GM21526 (cell line): ENCODE data around the gene PFKL.

Experiments used
- ATAC-seq: cut with Tn5 transposase; IDR thresholded peaks from one replicate; pipeline ENCODE4 v1.9.1; 2021; ENCODE audit warnings: moderate library complexity; ENCODE audit not compliant: unreplicated experiment, low FRiP score

The PFKL gene

DNA sequence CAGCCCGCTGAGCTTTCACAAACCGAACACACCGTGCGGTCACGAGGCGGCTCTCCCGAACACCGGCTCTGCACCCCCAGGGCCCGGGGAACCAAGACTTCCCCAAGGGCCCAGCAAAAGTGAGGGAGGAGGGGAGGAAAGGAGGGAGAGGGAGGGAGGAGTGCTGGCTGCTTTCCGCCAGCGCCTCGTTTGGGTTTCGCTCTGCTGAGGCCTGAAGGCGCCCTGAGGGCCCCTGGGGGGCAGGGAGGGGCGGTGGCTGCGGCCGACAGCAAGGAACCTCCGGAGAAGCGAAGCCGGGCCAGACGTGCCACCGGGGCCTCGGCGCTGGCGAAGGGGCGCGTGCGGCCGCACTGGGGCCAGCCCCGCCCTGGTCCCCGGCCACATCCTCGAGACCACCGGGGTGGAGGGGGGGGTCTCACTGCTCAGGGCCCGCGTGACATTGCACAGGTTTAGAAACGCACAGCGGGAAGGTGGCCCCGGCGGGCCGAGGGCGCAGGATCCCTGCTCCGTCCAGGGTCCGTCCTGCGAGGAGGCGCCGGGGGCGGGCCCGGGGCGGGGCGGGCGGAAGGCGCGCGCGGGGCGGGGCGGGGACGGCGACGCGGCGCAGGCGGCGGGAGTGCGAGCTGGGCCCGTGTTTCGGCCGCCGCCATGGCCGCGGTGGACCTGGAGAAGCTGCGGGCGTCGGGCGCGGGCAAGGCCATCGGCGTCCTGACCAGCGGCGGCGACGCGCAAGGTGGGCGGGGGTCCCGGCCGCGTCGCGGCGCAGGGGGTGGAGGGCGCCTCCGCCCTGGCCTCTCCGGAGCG, at the start of gene PFKL:
Gene PFKL (plus strand): TSS at position 596 of the 804 bp plus-strand sequence. CDS start 53 bp downstream, at position 649.
- ATAC-seq: no peak

DNA sequence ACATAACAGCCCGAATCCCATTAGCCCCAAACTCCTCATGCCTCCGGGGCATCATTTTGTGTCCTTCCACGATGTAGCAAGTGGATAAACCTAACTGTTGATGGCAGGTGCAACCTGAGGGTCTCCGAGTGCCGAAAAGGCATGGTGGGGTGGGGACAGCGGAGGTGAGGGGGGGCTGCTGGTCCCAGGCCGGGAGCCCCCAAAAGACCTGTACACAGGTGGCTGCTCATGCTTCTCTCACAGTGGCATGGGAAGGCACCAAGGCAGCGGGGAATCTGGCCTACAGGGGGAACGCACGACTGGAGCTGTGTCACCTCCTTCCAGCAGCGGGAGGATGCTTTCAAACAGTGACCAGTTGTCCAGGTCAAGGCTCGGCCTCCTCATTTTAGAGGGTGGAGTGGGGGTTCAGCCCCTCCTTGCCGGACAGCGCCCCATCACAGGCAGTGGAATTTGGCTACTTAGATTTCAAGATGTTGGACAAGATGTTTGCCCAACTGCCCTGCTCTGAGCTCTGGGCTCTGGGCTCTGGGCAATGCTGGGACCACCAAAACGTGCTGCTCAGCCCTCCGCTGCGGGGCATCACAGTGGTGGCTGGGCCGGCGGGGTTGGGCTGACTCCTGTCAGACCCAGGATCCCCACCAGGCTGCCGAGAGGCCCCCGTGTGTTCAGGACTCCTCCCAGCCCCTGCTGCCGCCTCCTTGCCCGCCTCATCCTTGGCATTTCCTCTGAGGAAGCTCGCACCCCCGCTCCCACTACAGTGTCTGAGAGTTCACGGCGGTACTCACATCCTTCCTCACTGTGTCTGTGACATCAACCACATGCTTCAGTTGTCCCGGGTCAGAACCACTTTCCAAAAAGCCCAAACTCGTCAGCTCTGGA, 45.8 kb upstream of the PFKL start:
- ATAC-seq: no peak

DNA sequence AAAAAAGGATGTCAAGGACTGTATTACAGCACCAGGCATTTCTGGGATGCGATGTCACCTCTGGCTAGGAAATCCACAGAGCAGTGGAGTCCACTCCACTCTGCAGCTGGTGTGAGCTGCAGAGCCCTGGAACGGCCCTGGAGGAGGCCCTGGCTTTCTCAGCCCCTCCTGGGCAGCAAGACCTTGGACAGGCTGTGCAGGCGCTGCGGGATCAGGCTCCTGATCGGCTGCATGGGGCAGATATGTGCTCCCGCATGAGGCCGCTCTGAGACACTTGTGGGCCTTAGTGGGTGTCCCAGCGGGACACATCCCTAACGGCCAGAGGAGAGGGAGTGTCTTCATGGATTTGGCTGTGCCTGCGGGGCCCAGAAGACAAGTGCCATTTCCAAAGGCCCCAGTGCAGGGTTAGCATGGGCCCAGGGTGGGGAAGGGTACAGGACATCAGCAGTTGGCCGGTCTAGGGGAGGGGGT, 44.3 kb upstream of the PFKL start:
- ATAC-seq: no peak

DNA sequence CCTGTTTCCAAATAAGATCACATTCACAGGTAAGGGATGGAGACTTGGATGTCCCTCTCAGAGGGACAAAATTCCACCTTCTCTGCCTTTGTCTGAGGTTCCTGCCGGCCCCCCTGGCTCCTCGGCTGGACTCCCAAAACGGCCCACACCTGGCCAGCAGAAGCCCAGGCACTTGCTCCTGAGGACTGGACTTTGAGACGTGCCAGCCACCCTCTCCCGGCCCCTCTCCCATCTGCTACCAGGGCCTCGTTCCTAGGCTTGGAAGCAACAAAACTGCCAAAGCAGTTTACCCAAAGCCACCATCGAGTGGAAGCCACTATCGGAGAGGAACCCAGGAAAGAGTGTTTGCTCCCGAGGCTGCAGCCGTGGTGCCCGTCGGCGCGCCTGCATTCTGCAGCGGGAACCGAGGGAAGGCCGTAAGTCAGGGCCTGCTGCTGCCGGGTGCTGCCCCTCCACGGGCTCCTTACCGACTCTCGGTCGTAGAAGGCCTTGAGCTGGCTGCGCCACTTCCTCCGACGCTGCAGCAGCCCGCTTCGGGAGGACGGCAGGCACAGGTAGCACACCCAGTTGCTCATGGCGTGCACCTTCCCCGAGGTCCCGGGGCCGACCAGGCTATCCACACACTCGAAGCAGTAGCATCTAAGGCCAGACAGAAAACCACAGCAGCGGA, 41.7 kb upstream of the PFKL start:
- no peak for ATAC-seq

DNA sequence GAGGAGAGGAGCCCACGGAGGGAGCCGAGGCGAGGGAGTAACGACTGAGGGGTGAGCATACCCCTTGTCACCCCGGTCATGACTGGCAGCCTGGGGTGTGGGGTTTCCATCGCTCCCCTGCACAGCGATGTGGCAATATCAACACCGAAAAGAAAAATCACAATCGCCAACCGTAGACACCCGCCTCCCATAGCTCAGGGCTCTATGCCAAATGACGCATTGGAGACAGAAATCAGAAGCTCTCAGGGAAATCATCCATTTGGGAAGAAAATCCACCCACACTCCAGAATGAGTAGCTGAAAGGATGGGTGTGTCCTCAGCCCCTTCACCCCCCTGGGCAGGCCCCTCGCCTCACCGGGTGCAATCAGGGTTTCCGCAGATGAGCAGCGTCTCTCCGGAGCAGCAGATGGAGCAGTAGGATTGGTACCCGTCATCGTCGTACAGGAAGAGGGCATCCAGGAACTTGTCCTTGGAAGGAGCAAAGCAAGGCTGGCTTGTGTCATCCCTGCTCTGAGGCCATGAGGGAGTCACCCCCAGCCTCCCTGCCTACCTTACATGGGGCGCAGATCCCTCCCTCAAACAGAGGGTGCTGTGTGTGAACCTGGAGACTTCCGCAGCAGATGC, 40.7 kb upstream of the PFKL start:
- ATAC-seq: no peak

DNA sequence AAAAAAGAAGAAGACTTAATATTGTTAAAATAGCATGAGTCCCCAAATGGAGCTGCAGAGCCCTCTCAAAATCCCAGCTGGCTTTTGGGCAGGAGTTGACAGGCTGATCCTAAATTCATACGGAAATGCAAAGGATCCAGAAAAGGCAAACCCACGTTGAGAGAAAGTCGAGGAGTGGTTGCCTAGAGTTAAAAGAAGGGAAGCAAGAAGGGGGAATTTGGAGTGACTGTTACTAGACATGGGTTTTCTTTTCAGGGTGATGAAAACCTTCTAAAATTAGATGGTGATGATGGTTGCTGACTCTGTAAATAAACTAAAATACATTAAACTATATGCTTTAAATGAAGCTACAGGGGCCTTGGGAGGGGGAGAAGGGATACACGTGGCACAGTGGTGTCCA, 39.8 kb upstream of the PFKL start:
- ATAC-seq: no peak

- no peak for ATAC-seq
Observed at GRCh38 chr21:44260791-44261631, 38.8 kb upstream of the PFKL start.

DNA sequence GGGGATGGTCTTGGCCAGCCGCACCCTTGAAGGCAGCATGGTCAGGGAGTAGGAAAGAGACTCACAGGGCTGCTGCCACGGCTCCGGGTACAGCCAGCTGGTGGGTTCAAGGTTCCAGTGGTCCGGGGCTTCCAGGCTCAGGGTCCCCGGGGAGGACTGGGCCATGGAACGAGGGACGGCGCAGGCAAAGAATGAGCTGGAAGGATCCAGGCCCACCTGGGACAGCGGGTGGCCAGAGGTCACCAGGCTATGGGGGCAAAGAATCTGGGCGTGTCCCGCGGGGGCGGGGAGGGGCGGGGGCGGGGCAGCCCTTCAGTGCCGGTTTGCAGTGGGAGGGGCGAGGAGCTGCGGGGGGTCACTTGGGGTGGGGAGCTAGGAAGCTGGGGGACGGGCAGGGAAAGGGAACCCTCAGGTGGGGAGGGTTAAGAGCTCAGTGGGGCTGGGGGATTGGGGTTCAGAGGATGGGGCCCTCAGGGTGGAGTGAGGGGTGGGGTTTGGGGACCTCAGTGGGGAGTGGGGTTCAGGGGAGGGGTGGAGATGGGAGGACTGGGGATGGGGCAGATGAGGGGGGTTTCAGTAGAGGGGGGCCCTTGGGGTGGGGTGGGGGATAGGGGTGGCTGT, 38.1 kb upstream of the PFKL start, which contains the start of gene DNMT3L:
Gene DNMT3L (minus strand): TSS at position 223 of the 621 bp plus-strand sequence. CDS start 638 bp downstream, outside the sequence.
- ATAC-seq: no peak

- ATAC-seq: no peak
Observed at GRCh38 chr21:44262338-44263056, 37.4 kb upstream of the PFKL start.

GRCh38 chr21:44263221-44263760, 36.6 kb upstream of the PFKL start:
- no peak for ATAC-seq

GRCh38 chr21:44263768-44264167, 36.1 kb upstream of the PFKL start:
- no peak for ATAC-seq

DNA sequence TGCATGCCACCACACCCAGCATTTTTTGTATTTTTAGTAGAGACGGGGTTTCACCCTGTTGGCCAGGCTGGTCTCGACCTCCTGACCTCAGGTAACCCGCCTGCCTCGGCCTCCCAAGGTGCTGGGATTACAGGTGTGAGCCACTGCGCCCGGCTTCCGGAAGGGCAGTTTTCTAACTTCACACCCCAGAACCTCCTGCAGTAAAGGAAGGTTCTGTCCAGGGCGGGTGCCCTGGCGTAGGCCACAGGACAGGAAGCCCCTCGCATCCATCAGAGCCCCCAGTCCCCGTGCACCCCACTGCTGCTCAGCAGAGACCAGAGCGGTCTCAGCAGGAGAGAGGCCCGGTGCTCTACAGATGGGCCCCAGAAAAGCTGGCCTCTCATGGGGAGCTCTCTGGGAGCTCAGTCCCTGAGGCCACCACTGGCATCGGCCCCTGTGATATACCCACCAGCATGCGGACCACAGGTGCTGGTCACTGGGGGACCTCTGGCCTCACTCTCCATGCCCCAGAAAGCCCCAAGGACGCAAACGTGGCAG, 34.1 kb upstream of the PFKL start:
- no peak for ATAC-seq

DNA sequence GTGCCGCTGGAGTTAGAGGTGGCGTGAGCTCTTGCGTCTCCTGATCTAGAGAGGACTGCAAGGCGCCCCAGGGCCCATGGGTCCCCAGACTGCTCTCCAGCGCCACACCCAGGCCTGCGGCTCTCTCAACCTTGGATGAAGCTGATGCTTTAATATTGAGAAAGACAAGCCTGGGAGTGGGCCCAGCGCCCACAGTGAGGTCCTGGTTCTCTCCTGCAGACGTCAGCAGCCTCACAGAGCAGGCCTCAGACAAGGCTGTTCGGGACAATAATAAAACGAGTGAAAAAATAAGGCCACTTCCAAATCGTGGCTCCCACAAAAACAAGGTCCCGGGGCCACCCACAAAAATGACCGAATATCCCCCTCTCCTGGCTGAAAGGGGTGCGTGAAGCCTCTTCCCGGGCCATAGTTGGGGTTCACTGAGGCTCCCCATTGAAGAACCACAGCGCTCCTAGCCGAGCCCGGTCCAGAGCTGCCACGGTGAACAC, 32.2 kb upstream of the PFKL start:
- ATAC-seq: no peak

- ATAC-seq: no peak
Observed at GRCh38 chr21:44269090-44269489, 30.8 kb upstream of the PFKL start.

DNA sequence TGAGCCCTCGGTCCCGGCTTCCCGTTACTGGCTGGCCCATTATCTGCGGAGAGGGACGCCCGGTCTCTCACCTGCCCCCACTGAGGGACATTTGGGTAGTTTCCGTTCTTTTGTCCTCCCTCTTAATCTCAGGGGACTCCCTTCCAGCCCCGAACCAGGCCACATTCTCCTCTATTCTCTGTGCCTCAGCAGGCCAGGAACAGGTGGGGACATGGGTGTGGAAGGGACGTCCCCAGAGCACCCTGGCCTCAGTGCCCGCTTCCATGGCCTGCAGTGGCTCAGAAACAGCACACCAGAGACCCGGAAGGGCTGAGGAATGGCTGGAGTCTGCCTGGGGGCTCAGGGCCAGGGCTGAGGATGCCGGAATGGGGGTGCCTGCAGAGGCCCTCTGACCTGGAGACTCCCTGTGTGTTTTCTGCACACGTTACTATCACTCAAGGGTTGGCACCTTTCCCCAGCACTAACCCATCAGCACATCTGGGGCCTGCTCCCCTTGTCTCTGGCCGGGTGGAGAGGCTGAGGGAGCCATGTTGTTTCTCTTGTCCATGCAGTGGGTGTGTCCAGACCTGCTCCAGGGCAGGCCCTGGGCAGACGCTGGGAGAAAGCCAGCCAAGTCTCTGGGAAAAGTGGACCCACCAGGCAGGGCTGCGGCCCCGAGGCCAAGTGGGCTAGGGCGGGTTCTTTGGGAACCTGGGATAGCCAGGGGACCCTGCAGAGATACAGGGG, 28.1 kb upstream of the PFKL start:
- no peak for ATAC-seq

GRCh38 chr21:44272284-44272858, 27.5 kb upstream of the PFKL start:
- no peak for ATAC-seq

DNA sequence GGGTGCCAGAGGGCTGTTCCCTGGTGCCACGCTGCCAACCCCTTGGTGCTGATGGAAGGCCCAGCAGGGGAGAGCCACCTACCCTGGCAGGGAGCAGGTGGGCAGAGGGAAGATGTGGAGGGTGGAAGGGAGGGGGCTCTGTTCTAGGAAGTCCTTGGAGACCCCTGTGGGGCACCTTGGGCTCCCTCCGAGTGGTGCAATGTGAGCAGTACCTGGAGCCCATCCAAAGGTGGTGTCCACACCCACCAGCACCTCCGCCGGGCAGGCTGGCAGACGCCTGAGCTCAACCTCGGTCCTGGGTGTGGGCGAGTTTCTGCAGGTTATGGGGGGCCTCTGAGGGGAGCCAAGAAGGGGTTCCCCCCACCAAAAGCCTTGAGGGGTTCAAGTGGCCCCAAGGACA, 26.8 kb upstream of the PFKL start:
- no peak for ATAC-seq
